ENCODE data around the gene TOLLIP. TPM values are rescaled to one million over a fixed set of nuclear protein-coding genes. Genes with fewer than 3 reads are reported as not detected.

Gene TOLLIP
- total RNA-seq, 1 experiment from 2014 or later: 32.3 TPM

DNA sequence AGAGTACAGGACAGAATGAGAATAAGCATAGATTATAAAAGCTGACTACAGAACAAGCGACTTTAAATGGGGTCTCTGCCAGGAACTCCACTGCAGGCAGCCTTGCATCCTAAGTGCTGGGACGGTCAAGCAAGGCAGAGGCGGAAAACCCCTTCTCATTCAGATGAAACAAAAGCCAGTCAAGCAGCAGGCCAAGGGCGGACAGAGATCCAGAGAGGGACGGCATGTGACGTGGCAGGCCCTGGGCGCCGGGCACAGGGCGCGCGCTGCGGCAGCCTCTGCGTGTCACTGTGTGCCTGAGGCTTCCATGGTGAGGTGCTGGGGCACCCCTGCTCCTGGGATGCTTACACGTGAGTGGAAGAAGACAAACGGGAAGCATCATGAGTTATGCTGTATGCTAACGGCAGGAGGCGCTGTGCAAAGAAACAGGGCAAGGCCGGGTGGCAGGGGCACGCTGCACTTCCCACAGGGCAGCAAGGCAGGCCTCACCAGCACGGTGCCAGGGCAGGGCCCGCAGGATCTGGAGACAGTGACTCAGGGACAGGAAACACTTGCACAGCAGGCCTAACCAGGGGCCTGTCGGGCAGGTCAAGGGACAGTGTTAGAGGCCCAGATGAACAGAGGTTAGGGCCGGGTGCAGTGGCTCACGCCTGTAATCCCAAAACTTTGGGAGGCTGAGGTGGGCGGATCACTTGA is 6.2 kb downstream of the TOLLIP start:
- H3K4me3 Mint-ChIP-seq: no peak overlapping the region
- WGBS (ENCODE audit: extremely low coverage, insufficient read length, low lambda C conversion rate): no CpG with 5 or more reads among the region's 25 CpGs

More for the DNA sequence above, 6.2 kb downstream of the TOLLIP start:
- Mint-ChIP-seq H3K27me3 (ENCODE audit: low read depth) (no peaks in the 10 kb centered on the region), H3K27ac (peak overlapping the region; percentile 22 to 89 (median 39); a peak in 4 of 7 replicates), H3K9me3 (no peaks in the 10 kb centered on the region), H3K4me1 (peaks cover 23 to 35% of the 10 kb centered on the region in 2 experiments), H3K36me3 (ENCODE audit: insufficient read depth in 1 of 3, low read depth in 3 of 3) (peaks cover under 1 to 5% (median 3%) of the 10 kb centered on the region in 3 experiments; a peak in 4 of 7 replicates)
- H3K9me3 ChIP-seq (ENCODE audit: control insufficient read depth, low read depth, low read length): no peaks in the 10 kb centered on the region
- H2BK12ac ChIP-seq (ENCODE audit: insufficient read length, low read depth, low read length): no peak overlapping the region
- no peak overlapping the region for H3T11ph ChIP-seq (ENCODE audit: low read length)
- H3K23ac ChIP-seq (ENCODE audit: insufficient read length, low read depth, low read length): no peak overlapping the region
- peaks cover 1% of the 10 kb centered on the region; the same call in 1 of the 2 replicates for H3K79me2 ChIP-seq (ENCODE audit: insufficient read depth, low read length)
- H2BK120ac ChIP-seq (ENCODE audit: low read depth, low read length, poor library complexity, severe bottlenecking): no peak overlapping the region
- H4K8ac ChIP-seq (replicated peaks; ENCODE audit: insufficient read length, low read depth, low read length): no peak overlapping the region
- no peak overlapping the region for H4K5ac ChIP-seq (ENCODE audit: insufficient read length, low read depth, low read length)
- H3K4me1 ChIP-seq (ENCODE audit: insufficient read depth, low read length): no peaks in the 10 kb centered on the region; the same call in 1 of the 2 replicates
- peaks cover 13% of the 10 kb centered on the region for H3K79me1 ChIP-seq (ENCODE audit: insufficient read depth, low read depth, low read length, poor library complexity, severe bottlenecking)
- no peaks in the 10 kb centered on the region for H4K20me1 ChIP-seq (ENCODE audit: control insufficient read depth, insufficient read depth, insufficient read length)
- no peak overlapping the region for H3K18ac ChIP-seq (ENCODE audit: insufficient read length, low read depth, low read length)
- no peak overlapping the region for H3K4ac ChIP-seq (ENCODE audit: low read depth, low read length)
- H3K14ac ChIP-seq (ENCODE audit: insufficient read depth, low read length): no peak overlapping the region
- no peak overlapping the region for H2BK20ac ChIP-seq (ENCODE audit: low read depth, low read length, poor library complexity, severe bottlenecking)
- TF ChIP-seq, protein P1, sequence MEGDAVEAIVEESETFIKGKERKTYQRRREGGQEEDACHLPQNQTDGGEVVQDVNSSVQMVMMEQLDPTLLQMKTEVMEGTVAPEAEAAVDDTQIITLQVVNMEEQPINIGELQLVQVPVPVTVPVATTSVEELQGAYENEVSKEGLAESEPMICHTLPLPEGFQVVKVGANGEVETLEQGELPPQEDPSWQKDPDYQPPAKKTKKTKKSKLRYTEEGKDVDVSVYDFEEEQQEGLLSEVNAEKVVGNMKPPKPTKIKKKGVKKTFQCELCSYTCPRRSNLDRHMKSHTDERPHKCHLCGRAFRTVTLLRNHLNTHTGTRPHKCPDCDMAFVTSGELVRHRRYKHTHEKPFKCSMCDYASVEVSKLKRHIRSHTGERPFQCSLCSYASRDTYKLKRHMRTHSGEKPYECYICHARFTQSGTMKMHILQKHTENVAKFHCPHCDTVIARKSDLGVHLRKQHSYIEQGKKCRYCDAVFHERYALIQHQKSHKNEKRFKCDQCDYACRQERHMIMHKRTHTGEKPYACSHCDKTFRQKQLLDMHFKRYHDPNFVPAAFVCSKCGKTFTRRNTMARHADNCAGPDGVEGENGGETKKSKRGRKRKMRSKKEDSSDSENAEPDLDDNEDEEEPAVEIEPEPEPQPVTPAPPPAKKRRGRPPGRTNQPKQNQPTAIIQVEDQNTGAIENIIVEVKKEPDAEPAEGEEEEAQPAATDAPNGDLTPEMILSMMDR (conservative IDR thresholded peaks at IDR 0.05): peak; percentile 72
- no peak overlapping the region for H3K4me2 ChIP-seq (ENCODE audit: insufficient read depth, insufficient read length, low read length)
- DNase-seq: peak; percentile 68
- no peak overlapping the region for H4K91ac ChIP-seq (ENCODE audit: insufficient read length, low read depth, low read length)
- H2AK5ac ChIP-seq (ENCODE audit: insufficient read length, low read length): no peak overlapping the region
- no peak overlapping the region for H2AFZ ChIP-seq (ENCODE audit: low read length)
- no peak overlapping the region for H3K27ac ChIP-seq (ENCODE audit: insufficient read length, low read depth, low read length)
- no peak overlapping the region for H3K9ac ChIP-seq (ENCODE audit: extremely low read depth, insufficient read length, low read length)
- H3K23me2 ChIP-seq (ENCODE audit: insufficient read length, low read depth, low read length, poor library complexity, severe bottlenecking): no peaks in the 10 kb centered on the region
- H2BK15ac ChIP-seq (ENCODE audit: low read depth, low read length): no peak overlapping the region
- H3K27me3 ChIP-seq (ENCODE audit: insufficient read depth, low read length): no peaks in the 10 kb centered on the region
- H2BK5ac ChIP-seq (ENCODE audit: insufficient read length, low read length): no peak overlapping the region
- H3K56ac ChIP-seq (ENCODE audit: insufficient read length, low read depth, low read length): no peak overlapping the region

All from H9 (cell line).